Hippocampal formation (tissue), 2 donors: ENCODE data around the gene CD300LD.
"Not testable (repeated sequence)": the region's sequence is repeated elsewhere in the genome, so short reads cannot be mapped to it uniquely, and the experiment has no call there.

Experiments
- DNase-seq, 2 donors: peaks; one replicate each; lab custom pipeline; 2025; lab: John Stamatoyannopoulos, UW

The CD300LD gene

GRCh38 chr17:74571621-74572270 lies 20.3 kb downstream of the CD300LD start:
- DNase-seq: no peak

GRCh38 chr17:74569020-74570003 lies 22.8 kb downstream of the CD300LD start:
- no peak for DNase-seq

- no peak for DNase-seq
Observed at GRCh38 chr17:74568106-74568873, 23.8 kb downstream of the CD300LD start.

GRCh38 chr17:74567397-74567796 lies 24.7 kb downstream of the CD300LD start, which contains the start of gene CD300H:
TSS of gene CD300H (minus strand) at chr17:74567509.
- DNase-seq: peak in 1 of 2 donors; percentile 35

GRCh38 chr17:74566132-74566753 lies 25.8 kb downstream of the CD300LD start:
- no peak for DNase-seq

GRCh38 chr17:74565126-74565525 lies 27.0 kb downstream of the CD300LD start:
- DNase-seq: no peak

GRCh38 chr17:74563358-74563757 lies 28.7 kb downstream of the CD300LD start:
- DNase-seq: no peak

- no peak for DNase-seq
Observed at GRCh38 chr17:74561586-74561985, 30.5 kb downstream of the CD300LD start.

GRCh38 chr17:74558882-74559519 lies 33.1 kb downstream of the CD300LD start:
- no peak for DNase-seq

GRCh38 chr17:74558402-74558801 lies 33.7 kb downstream of the CD300LD start:
- not testable (repeated sequence) for DNase-seq

- no peak for DNase-seq
Observed at GRCh38 chr17:74555427-74555940, 36.6 kb downstream of the CD300LD start.

GRCh38 chr17:74554909-74555308 lies 37.2 kb downstream of the CD300LD start:
- no peak for DNase-seq

GRCh38 chr17:74552037-74552436 lies 40.0 kb downstream of the CD300LD start:
- DNase-seq: no peak

- DNase-seq: no peak
Observed at GRCh38 chr17:74550602-74551001, 41.5 kb downstream of the CD300LD start.

- no peak for DNase-seq
Observed at GRCh38 chr17:74549343-74549742, 42.7 kb downstream of the CD300LD start.

- no peak for DNase-seq
Observed at GRCh38 chr17:74547736-74548135, 44.3 kb downstream of the CD300LD start.

GRCh38 chr17:74547264-74547663 lies 44.8 kb downstream of the CD300LD start:
- no peak for DNase-seq

- DNase-seq: no peak
Observed at GRCh38 chr17:74546586-74546985, 45.5 kb downstream of the CD300LD start.

GRCh38 chr17:74545843-74546230 lies 46.2 kb downstream of the CD300LD start, which contains the start of gene CD300C:
TSS of gene CD300C (minus strand) at chr17:74546115. CDS start at chr17:74545782, 333 bp downstream.
- DNase-seq: peak in 1 of 2 donors; percentile 17

GRCh38 chr17:74544991-74545842 lies 46.9 kb downstream of the CD300LD start:
- no peak for DNase-seq
